Liver (tissue), 9 donors: ENCODE data around the gene ENOX2. TPM values are rescaled to one million over a fixed set of nuclear protein-coding genes. Genes with fewer than 3 reads are reported as not detected.

Experiments
- DNase-seq: peaks from one replicate; pipeline ENCODE4 v3.0.0-alpha.2; 2017; ENCODE audit warnings: low spot score
- H3K27ac ChIP-seq, 2 donors: one replicate each; pipeline ENCODE4 v1.7.0; 2013; ENCODE audit warnings: inconsistent platforms in 2 of 2, low read length in 2 of 2, control low read depth in 1 of 2, low read depth in 1 of 2, mild to moderate bottlenecking in 1 of 2
- H3K27me3 ChIP-seq, 4 donors: one replicate each; pipeline versions ENCODE4 v1.6.1 to v1.7.0; 2013; ENCODE audit warnings: low read length in 3 of 4, inconsistent platforms in 1 of 4, mild to moderate bottlenecking in 1 of 4, moderate library complexity in 1 of 4; ENCODE audit not compliant: control insufficient read depth in 4 of 4, insufficient read depth in 4 of 4
- H3K36me3 ChIP-seq, 4 donors: one replicate each; pipeline versions ENCODE4 v1.6.1 to v1.7.0; 2013; ENCODE audit warnings: low read length in 3 of 4, mild to moderate bottlenecking in 3 of 4, low read depth in 1 of 4, moderate library complexity in 1 of 4; ENCODE audit not compliant: control insufficient read depth in 4 of 4, insufficient read depth in 3 of 4
- H3K4me1 ChIP-seq, 4 donors: one replicate each; pipeline versions ENCODE4 v1.6.1 to v1.7.0; 2013; ENCODE audit warnings: low read length in 3 of 4, mild to moderate bottlenecking in 3 of 4, moderate library complexity in 1 of 4; ENCODE audit not compliant: control insufficient read depth in 4 of 4, insufficient read depth in 4 of 4
- H3K4me3 ChIP-seq, 3 donors: one replicate each; pipeline versions ENCODE4 v1.6.1 to v1.7.0; 2013; ENCODE audit warnings: low read length in 3 of 3, control low read depth in 1 of 3, low read depth in 1 of 3, mild to moderate bottlenecking in 1 of 3
- H3K9ac ChIP-seq, 2 donors: one replicate each; pipeline ENCODE4 v1.7.0; 2013; ENCODE audit warnings: low read length in 2 of 2, mild to moderate bottlenecking in 2 of 2, moderate library complexity in 2 of 2, control low read depth in 1 of 2, low read depth in 1 of 2
- H3K9me3 ChIP-seq, 4 donors: one replicate each; pipeline versions ENCODE4 v1.6.1 to v1.7.0; 2013; ENCODE audit warnings: low read length in 3 of 4; ENCODE audit not compliant: control insufficient read depth in 4 of 4
- ATF3 ChIP-seq: IDR thresholded peaks from 2 replicates; pipeline ENCODE4 v1.6.1; 2016; ENCODE audit warnings: antibody characterized with exemption
- CTCF ChIP-seq: fragments of 150-350 bp; IDR thresholded peaks from 2 replicates; pipeline ENCODE4 v1.5.1; 2017; ENCODE audit warnings: improper control_type of control experiment, low read depth, low read length; ENCODE audit not compliant: missing input control
- EGR1 ChIP-seq, 2 donors: IDR thresholded peaks; 2 replicates each; pipeline ENCODE4 v1.6.1; 2016 to 2018; ENCODE audit warnings: antibody characterized with exemption in 2 of 2, low read depth in 2 of 2
- FOXA1 ChIP-seq: IDR thresholded peaks from 2 replicates; pipeline ENCODE4 v1.6.1; 2016; ENCODE audit warnings: antibody characterized with exemption
- FOXA2 ChIP-seq: IDR thresholded peaks from 2 replicates; pipeline ENCODE4 v1.6.1; 2016; ENCODE audit warnings: antibody characterized with exemption
- GABPA ChIP-seq, 2 donors: IDR thresholded peaks in 1 of 2; conservative IDR thresholded peaks in 1 of 2; 2 replicates each; pipeline ENCODE4 v1.6.1; 2016; ENCODE audit warnings: antibody characterized with exemption in 2 of 2, mild to moderate bottlenecking in 1 of 2, moderate library complexity in 1 of 2
- HNF4A ChIP-seq, 2 donors: conservative IDR thresholded peaks; 2 replicates each; pipeline ENCODE4 v1.6.1; 2016; ENCODE audit warnings: antibody characterized with exemption in 2 of 2, mild to moderate bottlenecking in 2 of 2
- HNF4G ChIP-seq: IDR thresholded peaks from 2 replicates; pipeline ENCODE4 v1.6.1; 2016; ENCODE audit warnings: antibody characterized with exemption
- JUND ChIP-seq, 2 donors: IDR thresholded peaks; 2 replicates each; pipeline ENCODE4 v1.6.1; 2016; ENCODE audit warnings: antibody characterized with exemption in 2 of 2
- MAX ChIP-seq: IDR thresholded peaks from 2 replicates; pipeline ENCODE4 v1.6.1; 2016; ENCODE audit warnings: antibody characterized with exemption
- NR2F2 ChIP-seq: IDR thresholded peaks from 2 replicates; pipeline ENCODE4 v1.6.1; 2016; ENCODE audit warnings: antibody characterized with exemption
- RAD21 ChIP-seq, 2 donors: IDR thresholded peaks; 2 replicates each; pipeline ENCODE4 v1.6.1; 2016; ENCODE audit warnings: antibody characterized with exemption in 2 of 2, mild to moderate bottlenecking in 2 of 2
- REST ChIP-seq: IDR thresholded peaks from 2 replicates; pipeline ENCODE4 v1.6.1; 2016; ENCODE audit warnings: antibody characterized with exemption, mild to moderate bottlenecking
- RXRA ChIP-seq, 2 donors: IDR thresholded peaks; 2 replicates each; pipeline ENCODE4 v1.6.1; 2017 to 2018; ENCODE audit warnings: antibody characterized with exemption in 2 of 2, mild to moderate bottlenecking in 1 of 2
- SP1 ChIP-seq: IDR thresholded peaks from 2 replicates; pipeline ENCODE4 v1.6.1; 2018; ENCODE audit warnings: antibody characterized with exemption, mild to moderate bottlenecking
- TAF1 ChIP-seq: conservative IDR thresholded peaks from 2 replicates; pipeline ENCODE4 v1.6.1; 2016; ENCODE audit warnings: antibody characterized with exemption, mild to moderate bottlenecking
- YY1 ChIP-seq: IDR thresholded peaks from 2 replicates; pipeline ENCODE4 v1.6.1; 2016; ENCODE audit warnings: antibody characterized with exemption, mild to moderate bottlenecking
- ZBTB33 ChIP-seq: IDR thresholded peaks from 2 replicates; pipeline ENCODE4 v1.6.1; 2016; ENCODE audit warnings: antibody characterized with exemption
- WGBS: extraction: QIAGEN DNeasy Blood & Tissue Kit; methylation state at CpG from one replicate; pipeline ENCODE4 v1.1.7; 2013; 5-methylcytosine and 5-hydroxymethylcytosine counted together
- polyA plus RNA-seq, 2 donors: library from polyadenylated mRNA; stranded (reverse) in 1 of 2; unstranded in 1 of 2; fragments of 200-250 nt in 1 of 2; fragments of >200 nt in 1 of 2; fragmentation: Nextera tagmentation in 1 of 2; extraction: Ambion mirVana in 1 of 2; gene quantifications; one replicate each; pipeline versions ENCODE4 v1.2.1 to v1.2.3, GENCODE V29; 2013 to 2015
- total RNA-seq, 2 donors: library from RNA; depleted of rRNA; stranded (reverse); fragments of >200 nt; gene quantifications; one replicate each; pipeline ENCODE4 v1.2.3, GENCODE V29; 2014
- donor health status: healthy.
- donor health status: healthy.
- donor health status: healthy.
- donor health status: healthy.
- donor health status: healthy.

Gene ENOX2
- total and polyA plus RNA-seq, 4 donors, result 5.0 to 11.5 (median 6.5) TPM

GRCh38 chrX:130705591-130705990 is 197.4 kb downstream of the ENOX2 start:
- WGBS, result 98% methylated on average over 3 of the region's 3 CpGs
- Histone ChIP-seq H3K27ac (no peak overlapping the region), H3K36me3 (no peaks in the 10 kb centered on the region), H3K27me3 (peaks cover 0 to 2% (median 0%) of the 10 kb centered on the region in 4 donors), H3K9me3 (no peaks in the 10 kb centered on the region), H3K4me3 (no peak overlapping the region), H3K9ac (no peak overlapping the region), H3K4me1 (peaks cover 0 to 2% (median 0%) of the 10 kb centered on the region in 4 donors)
- no peak for TF ChIP-seq MAX
- TF ChIP-seq TAF1, result no peak
- TF ChIP-seq RXRA (IDR thresholded peaks at IDR 0.05), result no peak
- TF ChIP-seq SP1, result no peak
- no peak for TF ChIP-seq REST
- no peak for TF ChIP-seq GABPA (IDR thresholded peaks at IDR 0.05 in 1 of 2, conservative IDR thresholded peaks at IDR 0.05 in 1 of 2)
- TF ChIP-seq JUND (IDR thresholded peaks at IDR 0.05), result no peak
- TF ChIP-seq HNF4A (conservative IDR thresholded peaks at IDR 0.05), result no peak
- no peak for TF ChIP-seq EGR1 (IDR thresholded peaks at IDR 0.05; ENCODE audit: low read depth in 2 of 2)
- no peak for TF ChIP-seq HNF4G
- TF ChIP-seq RAD21 (IDR thresholded peaks at IDR 0.05), result no peak
- no peak for DNase-seq

- Histone ChIP-seq H3K36me3 (no peaks in the 10 kb centered on the region), H3K4me1 (peaks cover 0 to 2% (median 0%) of the 10 kb centered on the region in 4 donors), H3K27ac (peak overlapping the region; percentile 44 to 67), H3K4me3 (no peak overlapping the region), H3K9ac (no peak overlapping the region), H3K27me3 (peaks cover 0 to 2% (median 0%) of the 10 kb centered on the region in 4 donors), H3K9me3 (no peaks in the 10 kb centered on the region)
- WGBS, result 46% methylated on average over 4 of the region's 4 CpGs
- no peak for DNase-seq
- TF ChIP-seq HNF4G (no peak), YY1 (peak; percentile 38), ZBTB33 (no peak), GABPA (IDR thresholded peaks at IDR 0.05 in 1 of 2, conservative IDR thresholded peaks at IDR 0.05 in 1 of 2) (no peak), ATF3 (no peak), CTCF (no peak), RAD21 (IDR thresholded peaks at IDR 0.05) (no peak), NR2F2 (no peak), JUND (IDR thresholded peaks at IDR 0.05) (peak; percentile 44 to 54), SP1 (no peak), FOXA2 (peak; percentile 37), TAF1 (no peak), HNF4A (conservative IDR thresholded peaks at IDR 0.05) (peak; percentile 62 to 75), FOXA1 (no peak), REST (no peak), RXRA (IDR thresholded peaks at IDR 0.05) (peak in 1 of 2 donors; percentile 57), MAX (peak; percentile 38)
These were observed 198.7 kb downstream of the ENOX2 start for GRCh38 chrX:130704053-130705038.
